IMR-90 (cell line): ENCODE measurements around the gene THUMPD2. TPM values are rescaled to one million over a fixed set of nuclear protein-coding genes. Genes with fewer than 3 reads are reported as not detected.

Experiments used
- ATAC-seq: fragments of 200-7000 bp; cut with Tn5 transposase; 2 replicates; pipeline ENCODE4 v1.9.1; 2020; ENCODE audit warnings: low read depth, mild to moderate bottlenecking, moderate library complexity
- BruUV-seq: library from RNA; stranded (reverse); fragments of 400-500 nt; replicated peaks from 2 replicates; lab custom pipeline; 2021; lab: Mats Ljungman, UMichigan
- CTCF ChIA-PET: fragments of 300-600 bp; formaldehyde crosslinking; extraction: SDS; loops from one replicate; lab custom pipeline; 2021; ENCODE audit warnings: antibody characterized with exemption; lab: Yijun Ruan, JAX
- POLR2A ChIA-PET: fragments of 300-600 bp; sonication (Branson Sonifier 250); formaldehyde crosslinking; loops from one replicate; lab custom pipeline; 2022; ENCODE audit warnings: antibody characterized with exemption; ENCODE audit not compliant: unreplicated experiment; lab: Charles Lee
- DNase-seq: peaks from one replicate; pipeline ENCODE4 v3.0.0; 2013
- H2AFZ ChIP-seq: replicated peaks from 2 replicates; pipeline ENCODE3; 2013; ENCODE audit warnings: low read length, mild to moderate bottlenecking; ENCODE audit not compliant: poor library complexity
- H2AK5ac ChIP-seq: 2 replicates; pipeline ENCODE4 v1.6.1; 2013; ENCODE audit warnings: low read depth, low read length, inconsistent platforms
- H2AK9ac ChIP-seq: replicated peaks from 2 replicates; pipeline ENCODE3; 2013; ENCODE audit warnings: mild to moderate bottlenecking, low read depth, low read length, moderate library complexity; ENCODE audit not compliant: poor library complexity
- H2BK120ac ChIP-seq: 2 replicates; pipeline ENCODE4 v1.6.1; 2013; ENCODE audit warnings: low read depth, low read length, inconsistent platforms
- H2BK15ac ChIP-seq: 3 replicates; pipeline ENCODE4 v1.6.1; 2013; ENCODE audit warnings: low read depth, low read length, inconsistent platforms
- H2BK20ac ChIP-seq: 2 replicates; pipeline ENCODE4 v1.6.1; 2013; ENCODE audit warnings: low read depth, mild to moderate bottlenecking, inconsistent platforms, low read length, moderate library complexity
- H2BK5ac ChIP-seq: 2 replicates; pipeline ENCODE4 v1.6.1; 2013; ENCODE audit warnings: mild to moderate bottlenecking, low read depth, low read length, inconsistent platforms; ENCODE audit not compliant: poor library complexity, severe bottlenecking
- H3K14ac ChIP-seq: replicated peaks from 2 replicates; pipeline ENCODE4 v1.6.1; 2013; ENCODE audit warnings: low read depth, low read length, inconsistent platforms
- H3K18ac ChIP-seq: 2 replicates; pipeline ENCODE4 v1.6.1; 2013; ENCODE audit warnings: low read depth, low read length, control low read depth
- H3K23ac ChIP-seq: 2 replicates; pipeline ENCODE4 v1.6.1; 2013; ENCODE audit warnings: low read depth, low read length, inconsistent platforms
- H3K27ac ChIP-seq: 2 replicates; pipeline ENCODE4 v1.5.1; 2013; ENCODE audit warnings: mild to moderate bottlenecking, control low read depth, low read length; ENCODE audit not compliant: insufficient read depth
- H3K27me3 ChIP-seq: 2 replicates; pipeline ENCODE4 v1.6.1; 2013; ENCODE audit warnings: low read length; ENCODE audit not compliant: control insufficient read depth, insufficient read depth
- H3K36me3 ChIP-seq: 2 replicates; pipeline ENCODE4 v1.6.1; 2013; ENCODE audit warnings: low read length, mixed read lengths; ENCODE audit not compliant: control insufficient read depth, insufficient read depth
- H3K4ac ChIP-seq: 2 replicates; pipeline ENCODE4 v1.6.1; 2013; ENCODE audit warnings: low read depth, low read length, inconsistent platforms
- H3K4me1 ChIP-seq: 2 replicates; pipeline ENCODE4 v1.6.1; 2013; ENCODE audit warnings: low read length, mixed read lengths; ENCODE audit not compliant: control insufficient read depth, insufficient read depth
- H3K4me2 ChIP-seq: 2 replicates; pipeline ENCODE4 v1.6.1; 2013; ENCODE audit warnings: low read depth, mild to moderate bottlenecking, control low read depth, low read length, moderate library complexity
- H3K4me3 ChIP-seq: 2 replicates; pipeline ENCODE4 v1.5.1; 2013; ENCODE audit warnings: low read depth, mild to moderate bottlenecking, control low read depth, low read length, moderate library complexity; ENCODE audit not compliant: insufficient read depth
- H3K56ac ChIP-seq: 2 replicates; pipeline ENCODE4 v1.6.1; 2013; ENCODE audit warnings: low read length, inconsistent platforms; ENCODE audit not compliant: insufficient read depth; ENCODE audit errors: extremely low read depth
- H3K79me1 ChIP-seq, 2 experiments: 2 replicates each; pipeline ENCODE4 v1.6.1; 2013; ENCODE audit warnings: low read length in 2 of 2, inconsistent platforms in 1 of 2, low read depth in 1 of 2
- H3K9ac ChIP-seq: 2 replicates; pipeline ENCODE4 v1.6.1; 2013; ENCODE audit warnings: low read depth, low read length, control low read depth
- H3K9me1 ChIP-seq: 2 replicates; pipeline ENCODE4 v1.6.1; 2013; ENCODE audit warnings: low read length, inconsistent platforms; ENCODE audit not compliant: insufficient read depth
- H3K9me3 ChIP-seq: 2 replicates; pipeline ENCODE4 v1.6.1; 2013; ENCODE audit warnings: low read length; ENCODE audit not compliant: control insufficient read depth, insufficient read depth
- H4K20me1 ChIP-seq: 2 replicates; pipeline ENCODE4 v1.6.1; 2013; ENCODE audit warnings: low read length, inconsistent platforms; ENCODE audit not compliant: insufficient read depth
- H4K5ac ChIP-seq: 2 replicates; pipeline ENCODE4 v1.6.1; 2013; ENCODE audit warnings: mild to moderate bottlenecking, low read depth, low read length, control low read depth
- H4K8ac ChIP-seq, 2 experiments: 2 replicates each; pipeline ENCODE4 v1.6.1; 2013; ENCODE audit warnings: low read depth in 2 of 2, low read length in 2 of 2, control low read depth in 1 of 2, inconsistent platforms in 1 of 2
- H4K91ac ChIP-seq: 2 replicates; pipeline ENCODE4 v1.6.1; 2013; ENCODE audit warnings: low read depth, low read length, inconsistent platforms; ENCODE audit not compliant: insufficient read depth
- CEBPB ChIP-seq: IDR thresholded peaks from 2 replicates; pipeline ENCODE4 v1.6.1; 2012; ENCODE audit warnings: low read depth, low read length, improper control_type of control experiment
- WGBS, 2 experiments: methylation state at CpG; one replicate each; pipeline versions ENCODE4 v1.1.5 to v1.1.7; 2013; ENCODE audit warnings: missing lambda C conversion rate in 2 of 2; ENCODE audit not compliant: insufficient read length in 1 of 2; ENCODE audit errors: extremely low coverage in 2 of 2; 5-methylcytosine and 5-hydroxymethylcytosine counted together
- dilution Hi-C: fragments of 300-500 bp; cut with HindIII; formaldehyde crosslinking; loops from one replicate; pipeline ENCODE4 v1.14.3; 2018; ENCODE audit warnings: low sequenced_read_pairs; ENCODE audit not compliant: unreplicated experiment
- in situ Hi-C: fragments of 300-500 bp; cut with MboI; formaldehyde crosslinking; loops from 3 replicates; pipeline ENCODE4 v1.14.3; 2019; ENCODE audit warnings: low sequenced_read_pairs, inconsistent platforms, mixed read lengths
- intact Hi-C: fragments of 100-400 bp; cut with micrococcal nuclease; formaldehyde crosslinking; loops from 2 replicates; pipeline ENCODE4 v1.10.0; 2022
- polyA plus RNA-seq, 3 experiments: library from polyadenylated mRNA; depleted of rRNA; stranded (reverse); fragments of >200 nt; gene quantifications; 2 replicates each; pipeline ENCODE4 v1.2.3, GENCODE V29; 2012; ENCODE audit warnings: low replicate concordance in 1 of 3
- total RNA-seq: library from RNA; depleted of rRNA; stranded (reverse); fragments of >200 nt; gene quantifications from 2 replicates; pipeline ENCODE4 v1.2.3, GENCODE V29; 2012

Gene THUMPD2
- total and polyA plus RNA-seq, 2 of the 4 experiments (the other 2 are of a cell fraction) = 4.8 to 7.0 TPM

- no peak overlapping the region for H2BK20ac ChIP-seq
- intact Hi-C loops = no loop called here
- H2BK15ac ChIP-seq = no peak overlapping the region
- no peaks in the 10 kb centered on the region for H3K36me3 ChIP-seq
- ChIA-PET CTCF (no interaction called here), POLR2A (no interaction called here)
- H4K8ac ChIP-seq = no peak overlapping the region
- H3K4me2 ChIP-seq = no peak overlapping the region
- H3K23ac ChIP-seq = no peak overlapping the region
- no peak overlapping the region for H4K91ac ChIP-seq
- no peak overlapping the region for H3K4ac ChIP-seq
- H4K20me1 ChIP-seq = no peaks in the 10 kb centered on the region
- no peak overlapping the region for H3K9ac ChIP-seq
- in situ Hi-C loops = no loop called here
- H3K56ac ChIP-seq = no peak overlapping the region
- H4K5ac ChIP-seq = no peak overlapping the region
- no TSS peak for BruUV-seq
- no peaks in the 10 kb centered on the region for H3K79me1 ChIP-seq
- H2AK5ac ChIP-seq = no peak overlapping the region
- ATAC-seq = no peak
- no peak overlapping the region for H2BK5ac ChIP-seq
- WGBS, 2 experiments = no CpG with 5 or more reads among the region's 3 CpGs
- H3K4me1 ChIP-seq = no peaks in the 10 kb centered on the region
- no peak for TF ChIP-seq CEBPB
- H2AK9ac ChIP-seq = no peak overlapping the region
- H3K14ac ChIP-seq = no peak overlapping the region
- no peaks in the 10 kb centered on the region for H3K9me3 ChIP-seq
- peaks cover 1% of the 10 kb centered on the region for H3K27me3 ChIP-seq
- dilution Hi-C loops = no loop called here
- H3K9me1 ChIP-seq = no peaks in the 10 kb centered on the region
- no peak overlapping the region for H2BK120ac ChIP-seq
- no peak for DNase-seq
- H3K4me3 ChIP-seq = no peak overlapping the region
- no peak overlapping the region for H3K18ac ChIP-seq
- H2AFZ ChIP-seq = no peak overlapping the region
- H3K27ac ChIP-seq = no peak overlapping the region
Measured at GRCh38 chr2:39821871-39822270, 42.8 kb upstream of the THUMPD2 start.
